Stimulated activated naive B cell treated with anti-CD40 and anti-IgM and Interleukin-4, amounts not matched to agents 10 μg/mL and 1 μg/mL and 100 μg/mL, for 72 hours (primary cell): ENCODE data around the gene SEPTIN5.

Experiments used
- ATAC-seq, 2 donors: fragments of 150-1000 bp; cut with Tn5 transposase; replicated peaks; 2 replicates each; pipeline ENCODE4 v1.10.0; 2021; ENCODE audit warnings: moderate library complexity in 1 of 2
- DNase-seq: peaks from one replicate; pipeline ENCODE4 v3.0.0; 2021
- H3K27ac Mint-ChIP-seq: one replicate; pipeline ENCODE4 v1.8.0; 2022; ENCODE audit warnings: mild to moderate bottlenecking, mixed read lengths
- H3K27me3 Mint-ChIP-seq, 2 donors: one replicate each; pipeline ENCODE4 v1.8.0; 2022; ENCODE audit warnings: mixed read lengths in 2 of 2
- H3K36me3 Mint-ChIP-seq, 2 donors: one replicate each; pipeline ENCODE4 v1.8.0; 2022; ENCODE audit warnings: mixed read lengths in 2 of 2, mild to moderate bottlenecking in 1 of 2
- H3K4me1 Mint-ChIP-seq, 2 donors: one replicate each; pipeline ENCODE4 v1.8.0; 2022; ENCODE audit warnings: mixed read lengths in 2 of 2, mild to moderate bottlenecking in 1 of 2
- H3K4me3 Mint-ChIP-seq, 2 donors: one replicate each; pipeline ENCODE4 v1.8.0; 2022; ENCODE audit warnings: mild to moderate bottlenecking in 2 of 2, mixed read lengths in 2 of 2, moderate library complexity in 1 of 2
- H3K9me3 Mint-ChIP-seq, 2 donors: one replicate each; pipeline ENCODE4 v1.8.0; 2022; ENCODE audit warnings: mixed read lengths in 2 of 2, mild to moderate bottlenecking in 1 of 2

Gene SEPTIN5

DNA sequence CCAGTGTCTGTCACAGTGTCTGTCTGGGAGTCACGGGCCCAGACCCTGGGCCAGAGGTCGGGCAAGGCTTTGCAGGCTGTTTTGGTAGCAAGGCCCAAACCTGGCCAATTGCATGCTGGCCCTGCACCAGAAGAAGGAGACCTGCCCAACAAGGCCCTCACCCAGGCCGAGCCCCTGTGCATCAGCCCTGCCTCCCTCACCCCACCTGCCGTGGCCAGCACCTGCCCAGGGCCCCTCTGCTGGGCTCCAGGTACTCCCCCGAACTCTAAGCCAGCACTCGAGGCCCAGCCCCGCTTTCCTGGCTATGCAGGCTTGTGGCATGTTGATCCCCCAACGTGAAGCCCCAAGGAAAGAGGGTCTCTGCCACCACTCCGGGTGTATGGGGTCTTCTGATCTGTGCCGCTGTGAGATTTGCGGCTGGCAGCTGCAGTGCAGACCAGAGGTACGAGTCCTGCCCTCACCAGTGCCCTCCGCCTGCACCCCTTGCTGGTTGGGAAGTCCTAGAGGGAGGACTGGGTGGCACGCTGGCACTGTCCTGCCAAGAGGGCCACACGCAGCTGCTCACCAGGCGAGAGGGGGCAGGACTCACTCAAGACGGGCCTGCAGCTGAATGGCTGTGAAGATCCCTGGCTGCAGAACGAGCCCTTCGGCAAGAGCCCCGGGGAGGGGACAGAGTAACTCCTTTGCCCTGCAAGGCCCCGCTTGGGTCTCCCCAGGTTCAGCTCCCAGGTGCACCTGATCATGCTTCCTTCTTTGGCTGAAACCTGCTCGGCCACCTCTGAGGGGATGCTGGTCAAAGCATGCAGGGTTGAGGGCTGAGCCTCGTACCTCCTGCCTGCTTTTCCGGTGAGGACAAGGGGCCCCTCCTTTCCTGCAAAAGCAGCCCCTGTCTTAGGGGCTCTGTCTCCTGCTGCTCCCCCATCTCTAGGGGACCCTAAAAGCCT lies 6.7 kb upstream of the SEPTIN5 start:
- DNase-seq, result no peak
- Mint-ChIP-seq H3K4me3 (no peak overlapping the region), H3K9me3 (no peaks in the 10 kb centered on the region)

DNA sequence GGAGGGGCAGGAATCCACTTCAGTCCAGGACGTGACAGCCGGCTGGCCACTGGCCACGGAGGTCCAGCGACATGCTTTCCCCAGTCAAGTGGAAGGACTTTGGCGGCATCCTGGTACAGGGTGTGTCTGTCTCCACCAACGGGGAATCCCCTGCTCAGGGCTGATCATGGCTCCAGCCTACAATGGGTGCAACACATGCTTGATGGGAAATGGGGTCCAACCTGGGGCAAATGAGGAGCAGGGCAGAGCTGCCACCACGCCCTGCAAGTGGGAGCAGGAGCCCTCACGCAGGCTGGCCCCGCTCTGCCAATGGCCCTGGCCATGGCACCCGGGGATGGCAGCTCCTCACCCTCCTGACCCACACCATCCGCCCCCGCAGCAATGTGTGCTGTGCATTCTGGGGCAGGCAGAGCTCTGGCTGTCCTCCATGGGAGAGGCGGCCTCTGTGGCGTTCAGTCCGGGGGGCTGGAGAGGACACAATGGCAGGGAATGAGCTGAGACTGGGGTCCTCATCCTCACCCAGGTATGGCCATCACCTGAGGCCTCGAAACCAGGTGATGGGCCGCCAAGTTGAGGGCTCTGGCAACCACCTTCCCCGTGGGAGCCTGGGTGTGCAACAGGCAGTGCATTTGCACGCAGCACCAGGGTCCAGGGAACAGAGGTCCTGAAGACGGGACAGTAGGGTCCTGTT lies 5.8 kb upstream of the SEPTIN5 start:
- ATAC-seq (no peak), DNase-seq (no peak)
- Mint-ChIP-seq H3K27ac (no peak overlapping the region), H3K27me3 (peaks cover 16 to 21% of the 10 kb centered on the region in 2 donors), H3K4me3 (no peak overlapping the region), H3K9me3 (no peaks in the 10 kb centered on the region), H3K36me3 (no peaks in the 10 kb centered on the region), H3K4me1 (peaks cover 2% of the 10 kb centered on the region in 2 donors)

More for the DNA sequence above, 6.7 kb upstream of the SEPTIN5 start:
- no peak for ATAC-seq
- H3K27me3 Mint-ChIP-seq, result peaks cover 9 to 14% of the 10 kb centered on the region in 2 donors
- H3K36me3 Mint-ChIP-seq, result no peaks in the 10 kb centered on the region
- peaks cover 0 to 2% of the 10 kb centered on the region in 2 donors for H3K4me1 Mint-ChIP-seq
- H3K27ac Mint-ChIP-seq, result no peak overlapping the region

DNA sequence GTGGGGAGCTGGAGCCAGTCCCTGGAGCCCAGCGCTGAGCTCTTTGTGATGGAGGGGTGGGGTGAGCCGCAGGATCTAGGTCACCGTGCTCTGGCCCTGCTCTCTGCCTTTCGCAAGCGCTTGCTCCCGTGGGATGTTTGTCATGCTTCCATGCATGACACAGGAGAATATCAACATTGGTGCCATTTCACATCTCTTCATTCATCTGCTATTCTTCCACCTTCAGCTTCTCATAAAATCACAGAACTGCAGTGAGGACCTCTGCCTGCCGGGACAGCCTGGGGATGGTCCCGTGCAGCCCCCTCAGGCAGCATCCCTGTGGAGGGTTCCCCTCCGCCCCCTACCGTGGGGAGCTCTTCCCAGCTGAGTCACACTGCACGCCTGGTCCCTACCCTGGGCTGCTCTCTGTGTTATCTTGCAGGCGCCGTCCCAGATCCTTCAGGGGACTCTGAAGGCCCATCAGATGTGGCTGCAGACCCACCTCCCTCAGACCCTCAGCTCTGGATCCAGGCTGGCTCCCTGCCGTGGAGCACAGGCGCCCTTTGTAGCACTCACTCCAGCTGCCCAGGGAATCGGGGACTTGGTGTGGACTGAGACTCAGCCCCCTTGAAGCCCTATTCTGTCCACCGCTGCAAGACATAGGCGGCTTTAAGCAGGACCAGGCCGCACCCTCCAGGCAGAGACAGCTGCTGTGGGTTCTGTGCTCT lies 5.1 kb upstream of the SEPTIN5 start:
- H3K27ac Mint-ChIP-seq, result no peak overlapping the region
- H3K4me3 Mint-ChIP-seq, result no peak overlapping the region
- ATAC-seq (no peak), DNase-seq (no peak)
- H3K36me3 Mint-ChIP-seq, result no peaks in the 10 kb centered on the region
- H3K27me3 Mint-ChIP-seq, result peaks cover 22 to 26% of the 10 kb centered on the region in 2 donors
- no peaks in the 10 kb centered on the region for H3K9me3 Mint-ChIP-seq
- peaks cover 2 to 8% of the 10 kb centered on the region in 2 donors for H3K4me1 Mint-ChIP-seq

DNA sequence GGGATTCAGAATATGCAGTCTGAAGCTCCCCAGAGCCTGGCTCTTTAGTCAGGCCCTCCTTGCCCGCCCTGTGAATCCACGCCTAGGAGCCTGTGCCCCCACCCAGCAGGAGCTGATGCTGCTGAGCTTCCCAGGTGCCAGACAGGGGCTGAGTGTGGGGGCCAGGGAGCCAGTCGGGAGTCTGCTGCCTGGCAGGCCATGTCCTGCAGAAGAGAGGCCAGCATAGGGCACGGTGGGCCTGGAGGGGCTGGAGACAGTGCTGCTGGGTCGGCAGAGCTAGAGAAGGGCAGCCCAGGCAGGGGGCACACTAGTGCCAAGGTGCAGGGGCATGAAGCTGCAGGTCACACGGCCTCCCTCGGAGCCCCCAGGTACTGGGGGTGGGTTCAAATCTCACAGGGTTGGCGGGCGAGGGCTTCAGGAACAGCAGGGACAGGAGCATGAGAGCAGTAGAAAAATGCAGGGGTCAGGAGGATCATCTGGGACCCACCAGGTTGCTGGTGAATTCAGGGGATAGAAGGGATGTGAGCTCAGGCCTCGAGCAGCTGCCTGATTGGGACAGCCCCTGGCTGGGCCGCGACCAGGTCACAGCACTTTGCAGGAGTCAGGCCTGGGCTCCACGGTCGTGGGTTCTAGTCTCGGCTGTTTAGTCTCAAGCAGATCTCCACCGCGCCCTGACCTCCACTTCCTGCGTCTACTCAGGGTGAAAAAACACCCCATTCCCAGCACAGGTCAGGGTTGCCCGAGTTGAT lies 4.1 kb upstream of the SEPTIN5 start:
- Mint-ChIP-seq H3K27ac (no peak overlapping the region), H3K36me3 (no peaks in the 10 kb centered on the region), H3K4me3 (no peak overlapping the region), H3K4me1 (peaks cover 3 to 8% of the 10 kb centered on the region in 2 donors), H3K9me3 (no peaks in the 10 kb centered on the region), H3K27me3 (peaks cover 23 to 26% of the 10 kb centered on the region in 2 donors)
- ATAC-seq, result no peak
- no peak for DNase-seq

DNA sequence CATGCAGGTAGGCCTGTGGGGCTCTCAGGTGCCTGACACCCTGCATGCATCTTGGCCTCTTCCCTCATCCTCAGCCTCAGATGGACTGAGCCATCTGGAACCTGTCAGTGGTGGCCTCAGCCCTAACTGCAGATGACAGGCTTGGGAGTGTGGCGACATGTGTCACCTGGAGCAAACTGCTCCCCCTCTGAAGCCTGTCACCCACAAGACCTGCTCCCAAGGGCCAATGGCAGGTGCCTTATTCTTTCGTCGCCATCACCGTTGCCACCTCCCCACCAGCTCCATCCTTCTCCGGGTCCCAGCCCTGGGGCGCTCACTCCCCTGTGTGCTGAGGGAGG lies 3.6 kb upstream of the SEPTIN5 start:
- Mint-ChIP-seq H3K27me3 (peaks cover 25 to 28% of the 10 kb centered on the region in 2 donors), H3K9me3 (no peaks in the 10 kb centered on the region), H3K36me3 (no peaks in the 10 kb centered on the region), H3K4me1 (peaks cover 3 to 8% of the 10 kb centered on the region in 2 donors), H3K27ac (no peak overlapping the region), H3K4me3 (no peak overlapping the region)
- no peak for ATAC-seq
- no peak for DNase-seq

DNA sequence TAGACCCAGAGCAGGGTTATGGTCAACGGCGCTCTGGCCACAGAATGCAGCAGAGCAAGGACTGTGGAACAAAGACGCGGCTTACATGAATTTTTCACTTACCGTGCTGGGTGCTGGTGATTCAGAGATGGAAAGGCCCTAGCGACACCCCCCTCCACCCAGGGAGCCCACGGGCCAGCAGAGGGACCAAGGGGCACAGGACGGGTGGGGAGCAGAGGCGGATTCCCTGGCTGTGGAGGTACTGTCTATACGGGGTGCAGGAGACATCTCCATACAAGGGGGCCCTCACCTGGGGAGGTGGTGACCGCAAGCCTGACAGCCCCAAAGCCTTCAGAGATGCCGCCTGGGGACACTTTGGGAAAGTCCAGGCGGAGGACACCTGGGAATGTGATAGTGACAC lies 1.1 kb upstream of the SEPTIN5 start:
- peaks cover 38 to 48% of the 10 kb centered on the region in 2 donors for H3K27me3 Mint-ChIP-seq
- no peaks in the 10 kb centered on the region for H3K9me3 Mint-ChIP-seq
- no peak for ATAC-seq
- H3K36me3 Mint-ChIP-seq, result no peaks in the 10 kb centered on the region
- DNase-seq, result no peak
- peak overlapping the region; percentile 44 to 66 for H3K4me3 Mint-ChIP-seq
- no peak overlapping the region for H3K27ac Mint-ChIP-seq
- peaks cover 6 to 13% of the 10 kb centered on the region in 2 donors for H3K4me1 Mint-ChIP-seq

DNA sequence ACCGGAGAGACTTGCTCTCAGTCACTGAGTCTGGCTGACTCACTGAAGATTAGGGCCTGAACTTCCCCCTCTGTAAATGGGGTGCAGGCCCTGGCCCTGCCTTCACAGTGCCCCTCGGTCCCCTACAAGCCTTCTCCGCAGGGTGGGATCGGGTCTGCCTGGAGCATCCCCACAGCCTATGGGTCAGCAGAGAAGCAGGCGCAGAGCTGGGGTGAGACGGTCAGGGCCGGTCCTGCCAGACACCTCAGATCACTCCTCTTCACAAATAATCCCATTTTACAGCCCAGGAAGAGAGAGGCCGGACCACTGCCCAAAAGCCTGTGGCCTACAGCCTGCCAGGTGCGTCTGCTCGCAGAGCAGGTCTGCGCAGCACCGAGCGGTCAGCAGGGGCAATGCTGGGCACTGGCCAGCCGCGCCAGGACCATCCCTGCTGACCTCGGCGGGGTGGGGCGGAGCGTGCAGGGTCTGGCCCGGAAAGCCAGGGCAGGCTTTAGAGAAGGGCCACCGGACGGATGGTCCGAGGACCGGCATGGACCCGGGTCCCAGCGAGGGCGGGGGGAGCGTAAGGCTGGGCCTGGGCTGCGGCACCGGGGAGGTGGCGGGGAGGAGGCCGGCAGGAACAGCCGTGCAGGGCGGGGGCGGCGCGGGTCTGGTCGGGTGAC lies 522 bp upstream of the SEPTIN5 start:
- no peaks in the 10 kb centered on the region for H3K9me3 Mint-ChIP-seq
- H3K4me1 Mint-ChIP-seq, result peaks cover 6 to 13% of the 10 kb centered on the region in 2 donors
- no peak for ATAC-seq
- peak overlapping the region; percentile 63 to 78 for H3K4me3 Mint-ChIP-seq
- DNase-seq, result no peak
- no peaks in the 10 kb centered on the region for H3K36me3 Mint-ChIP-seq
- H3K27me3 Mint-ChIP-seq, result peaks cover 38 to 48% of the 10 kb centered on the region in 2 donors
- H3K27ac Mint-ChIP-seq, result no peak overlapping the region

DNA sequence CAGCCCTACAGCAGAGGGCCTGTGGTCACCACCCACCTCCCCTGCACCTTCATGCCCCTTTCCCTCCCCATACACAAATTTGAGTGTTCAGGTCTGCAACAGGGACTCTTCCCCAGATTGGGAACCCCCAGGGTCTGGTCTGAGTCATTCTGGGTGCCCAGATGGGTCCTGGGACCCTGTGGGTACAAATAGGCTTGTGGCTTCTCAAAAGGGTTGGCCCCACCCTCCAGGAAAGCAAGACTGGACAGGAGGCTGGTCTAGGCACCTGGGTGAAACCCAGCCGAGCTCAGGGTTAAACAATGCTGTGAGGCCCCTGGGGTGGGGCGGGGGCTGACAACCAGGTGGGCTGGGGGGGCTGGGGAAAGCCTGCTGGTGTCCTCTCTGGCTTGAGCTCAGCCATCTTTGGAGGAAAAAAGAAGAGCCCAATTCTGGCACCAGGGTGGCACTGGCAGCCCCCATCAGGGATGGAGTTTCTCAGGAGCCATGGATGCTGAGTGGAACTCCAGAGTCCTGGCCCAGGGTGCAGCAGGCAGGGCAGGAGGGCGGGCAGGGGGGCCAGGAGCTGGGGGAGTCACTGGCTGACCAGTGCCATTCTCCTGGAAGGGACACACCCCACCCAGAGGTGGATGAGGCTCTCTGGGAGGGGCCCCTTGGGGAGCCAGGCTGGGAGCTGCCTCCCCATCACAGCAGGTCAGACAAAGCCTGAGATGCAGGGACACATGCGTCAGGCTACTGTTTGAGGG lies 1.1 kb downstream of the SEPTIN5 start:
- Mint-ChIP-seq H3K4me1 (peaks cover 10 to 19% of the 10 kb centered on the region in 2 donors), H3K27ac (no peak overlapping the region), H3K36me3 (no peaks in the 10 kb centered on the region), H3K27me3 (peaks cover 42 to 61% of the 10 kb centered on the region in 2 donors), H3K9me3 (no peaks in the 10 kb centered on the region), H3K4me3 (peak overlapping the region; percentile 50 to 73)
- ATAC-seq, result peak; percentile 42 to 52
- no peak for DNase-seq

DNA sequence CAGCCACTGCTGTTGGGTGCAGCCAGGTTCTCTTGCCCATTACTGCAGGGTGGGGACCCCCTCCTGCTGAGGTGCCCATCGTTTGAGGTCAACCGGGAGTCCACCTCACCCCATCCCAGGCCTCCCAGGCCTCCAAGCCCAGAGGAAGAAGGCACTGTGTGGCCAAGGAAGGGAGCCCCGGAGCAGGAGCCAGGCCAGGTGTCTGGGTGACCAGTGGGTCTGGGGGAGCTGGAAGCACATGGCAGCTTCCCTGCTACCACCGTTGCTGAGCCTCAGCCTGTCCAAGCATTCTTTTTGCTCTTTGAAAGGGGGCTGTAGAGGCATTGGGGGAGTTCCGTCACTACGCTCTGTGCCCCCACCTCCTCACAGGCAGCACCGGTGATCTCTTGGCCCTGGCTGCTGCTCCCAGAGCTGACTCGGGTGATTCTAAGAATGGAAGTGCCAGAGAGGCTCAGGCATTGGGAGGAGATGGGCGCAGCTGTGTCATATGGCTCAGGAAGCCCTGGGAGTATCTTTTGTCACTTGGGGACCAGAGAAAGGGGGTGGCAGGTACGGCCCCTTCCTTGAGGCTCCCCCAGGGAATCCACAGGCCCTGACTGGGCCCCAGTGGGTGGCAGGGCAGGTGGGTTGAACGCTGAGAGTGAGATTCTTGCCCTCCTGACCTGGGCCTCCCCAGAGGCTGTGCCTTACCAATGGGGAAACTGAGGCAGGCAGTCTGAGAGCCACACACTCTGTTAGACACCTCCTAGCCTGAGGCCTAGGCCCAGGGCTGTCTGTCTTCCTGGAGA lies 1.9 kb downstream of the SEPTIN5 start:
- H3K27me3 Mint-ChIP-seq, result peaks cover 51 to 70% of the 10 kb centered on the region in 2 donors
- ATAC-seq (no peak), DNase-seq (no peak)
- H3K27ac Mint-ChIP-seq, result no peak overlapping the region
- peaks cover 13 to 19% of the 10 kb centered on the region in 2 donors for H3K4me1 Mint-ChIP-seq
- H3K36me3 Mint-ChIP-seq, result peaks cover 0 to 3% of the 10 kb centered on the region in 2 donors
- no peaks in the 10 kb centered on the region for H3K9me3 Mint-ChIP-seq
- H3K4me3 Mint-ChIP-seq, result peak overlapping the region in 1 of 2 donors; percentile 10

DNA sequence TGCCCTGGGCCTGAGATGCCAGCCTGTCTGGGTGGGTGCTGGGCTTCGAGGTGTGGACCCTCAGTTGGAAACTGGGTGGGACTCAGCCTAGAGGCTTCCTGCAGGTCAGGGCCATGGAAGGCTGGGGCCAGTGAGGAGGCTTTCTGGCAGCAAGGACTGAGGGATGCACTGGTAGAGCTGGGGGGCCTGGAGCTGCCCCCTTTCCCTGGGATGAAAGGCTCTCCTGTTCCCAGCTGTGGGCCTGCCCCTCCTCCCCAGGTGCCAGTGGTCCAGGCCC lies 2.5 kb downstream of the SEPTIN5 start:
- no peaks in the 10 kb centered on the region for H3K9me3 Mint-ChIP-seq
- no peak for ATAC-seq
- H3K4me1 Mint-ChIP-seq, result peaks cover 14 to 19% of the 10 kb centered on the region in 2 donors
- H3K27me3 Mint-ChIP-seq, result peaks cover 56 to 75% of the 10 kb centered on the region in 2 donors
- no peak for DNase-seq
- H3K4me3 Mint-ChIP-seq, result no peak overlapping the region
- H3K36me3 Mint-ChIP-seq, result peaks cover 0 to 3% of the 10 kb centered on the region in 2 donors
- H3K27ac Mint-ChIP-seq, result no peak overlapping the region

DNA sequence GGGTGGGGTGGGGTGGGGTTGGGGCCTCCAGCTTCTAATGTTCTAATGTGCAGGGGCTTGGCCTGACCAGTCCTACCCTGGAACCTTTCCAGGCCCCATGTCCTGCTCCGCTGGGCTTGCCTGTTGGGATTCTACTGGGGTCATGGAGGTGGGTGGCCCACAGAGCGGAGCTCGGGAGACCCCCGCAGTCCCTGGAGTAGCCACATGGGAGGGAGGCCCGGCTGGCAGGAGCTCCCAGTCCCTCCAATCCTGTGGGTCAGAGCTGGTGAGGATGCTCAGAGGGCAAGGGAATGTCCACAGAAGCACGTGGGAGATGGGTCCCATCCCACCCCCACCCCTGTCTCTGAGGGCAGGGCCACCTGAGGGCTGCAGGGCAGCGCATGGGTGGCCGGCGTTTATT lies 2.9 kb downstream of the SEPTIN5 start:
- ATAC-seq (no peak), DNase-seq (no peak)
- Mint-ChIP-seq H3K36me3 (peaks cover 0 to 3% of the 10 kb centered on the region in 2 donors), H3K4me3 (peak overlapping the region; percentile 29 to 44), H3K4me1 (peaks cover 14 to 19% of the 10 kb centered on the region in 2 donors), H3K27me3 (peaks cover 56 to 79% of the 10 kb centered on the region in 2 donors), H3K9me3 (no peaks in the 10 kb centered on the region), H3K27ac (no peak overlapping the region)

DNA sequence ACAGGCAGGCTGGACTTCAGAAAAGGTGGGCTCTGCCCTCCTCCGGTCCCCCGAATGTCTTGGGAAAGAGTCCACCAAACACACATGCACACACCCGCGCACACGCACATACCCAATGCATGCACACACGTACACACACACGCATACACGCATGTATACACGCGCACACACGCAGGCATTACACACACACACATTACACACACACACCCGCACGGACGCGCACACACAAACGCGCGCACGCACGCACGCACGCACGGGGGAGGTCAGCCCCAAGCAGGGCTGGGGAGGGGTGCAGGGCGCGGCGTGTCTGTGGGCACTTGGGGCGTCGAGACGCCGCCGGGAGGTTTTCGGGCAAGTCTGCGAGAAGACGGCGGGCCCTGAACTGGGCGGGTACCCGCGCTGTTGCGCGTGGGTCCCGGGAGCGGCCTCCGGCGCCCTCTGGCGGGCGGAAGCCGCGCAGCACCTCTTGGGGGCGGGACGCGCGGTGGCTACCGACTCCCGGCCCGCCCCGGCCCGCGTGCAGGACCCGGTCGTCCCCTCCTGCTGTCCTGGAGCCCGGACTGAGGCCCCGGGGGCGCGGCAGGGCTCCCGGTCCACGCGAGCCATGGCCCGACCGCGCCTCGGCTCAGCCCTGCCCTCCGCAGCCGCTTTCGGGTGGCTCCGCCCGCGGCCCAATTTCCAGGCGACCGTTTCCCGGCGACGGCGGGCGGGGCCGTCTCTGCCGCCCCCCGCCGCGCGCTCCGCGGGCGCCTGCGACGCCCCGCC lies 3.6 kb downstream of the SEPTIN5 start:
- H3K9me3 Mint-ChIP-seq, result no peaks in the 10 kb centered on the region
- H3K4me1 Mint-ChIP-seq, result peaks cover 16 to 24% of the 10 kb centered on the region in 2 donors
- ATAC-seq (peak; percentile 83 to 87), DNase-seq (peak; percentile 71)
- H3K4me3 Mint-ChIP-seq, result peak overlapping the region; percentile 77 to 81
- no peak overlapping the region for H3K27ac Mint-ChIP-seq
- H3K36me3 Mint-ChIP-seq, result peaks cover 0 to 3% of the 10 kb centered on the region in 2 donors
- peaks cover 55 to 85% of the 10 kb centered on the region in 2 donors for H3K27me3 Mint-ChIP-seq
